ENCODE measurements around the gene PMP22.
"Not testable (repeated sequence)": the region's sequence is repeated elsewhere in the genome, so short reads cannot be mapped to it uniquely, and the experiment has no call there.

Gene PMP22

GRCh38 chr17:15200574-15200973 lies 64.6 kb downstream of the PMP22 start:
- not testable (repeated sequence) for FAIRE-seq

- FAIRE-seq, result no peak
Measured at GRCh38 chr17:15197229-15197628, 67.9 kb downstream of the PMP22 start.

GRCh38 chr17:15194859-15195277 lies 70.3 kb downstream of the PMP22 start:
- FAIRE-seq, result no peak

GRCh38 chr17:15185625-15185991 lies 79.5 kb downstream of the PMP22 start:
- FAIRE-seq, result no peak

- FAIRE-seq, result no peak
Measured at GRCh38 chr17:15184872-15185624, 80.1 kb downstream of the PMP22 start.

- no peak for FAIRE-seq
Measured at GRCh38 chr17:15181816-15182215, 83.3 kb downstream of the PMP22 start.

GRCh38 chr17:15181333-15181732 lies 83.8 kb downstream of the PMP22 start:
- FAIRE-seq, result no peak

GRCh38 chr17:15180121-15180561 lies 85.0 kb downstream of the PMP22 start:
- FAIRE-seq, result no peak
